Natural killer cell (primary cell): ENCODE measurements around the gene KLK11. TPM values are rescaled to one million over a fixed set of nuclear protein-coding genes. Genes with fewer than 3 reads are reported as not detected.

Experiments
- ATAC-seq, 3 donors: fragments of 150-1000 bp in 2 of 3; fragments of 200-7000 bp in 1 of 3; cut with Tn5 transposase; 1 replicate in 1 of 3; 2 replicates in 2 of 3; pipeline ENCODE4 v1.10.0; 2021; ENCODE audit warnings: mild to moderate bottlenecking in 2 of 3, moderate library complexity in 2 of 3
- DNase-seq, 2 donors: peaks; one replicate each; pipeline versions ENCODE4 v3.0.0 to v3.0.0-alpha.2; 2013 to 2021; ENCODE audit warnings: mixed read lengths in 1 of 2
- H3K27ac ChIP-seq: one replicate; pipeline ENCODE4 v1.5.1; 2013; ENCODE audit warnings: mild to moderate bottlenecking, low read length
- H3K27me3 ChIP-seq: one replicate; pipeline ENCODE4 v1.6.1; 2013; ENCODE audit warnings: low read length; ENCODE audit not compliant: control insufficient read depth, insufficient read depth
- H3K36me3 ChIP-seq: one replicate; pipeline ENCODE4 v1.6.1; 2013; ENCODE audit warnings: low read length; ENCODE audit not compliant: control insufficient read depth, insufficient read depth
- H3K4me1 ChIP-seq: one replicate; pipeline ENCODE4 v1.6.1; 2013; ENCODE audit warnings: low read length; ENCODE audit not compliant: control insufficient read depth, insufficient read depth
- H3K4me3 ChIP-seq: one replicate; pipeline ENCODE4 v1.5.1; 2013; ENCODE audit warnings: low read length
- H3K9me3 ChIP-seq: one replicate; pipeline ENCODE4 v1.6.1; 2013; ENCODE audit warnings: low read length; ENCODE audit not compliant: control insufficient read depth, insufficient read depth
- H3K27ac Mint-ChIP-seq, 2 donors: one replicate each; pipeline ENCODE4 v1.8.0; 2022; ENCODE audit warnings: mild to moderate bottlenecking in 2 of 2, mixed read lengths in 2 of 2, moderate library complexity in 1 of 2
- H3K27me3 Mint-ChIP-seq, 2 donors: one replicate each; pipeline ENCODE4 v1.8.0; 2022; ENCODE audit warnings: low read depth in 2 of 2, mixed read lengths in 2 of 2
- H3K36me3 Mint-ChIP-seq: one replicate; pipeline ENCODE4 v1.8.0; 2022; ENCODE audit warnings: mixed read lengths
- H3K4me1 Mint-ChIP-seq, 2 donors: one replicate each; pipeline ENCODE4 v1.8.0; 2022; ENCODE audit warnings: mixed read lengths in 2 of 2
- H3K4me3 Mint-ChIP-seq: one replicate; pipeline ENCODE4 v1.8.0; 2022; ENCODE audit warnings: mild to moderate bottlenecking, moderate library complexity, mixed read lengths
- H3K9me3 Mint-ChIP-seq, 2 donors: one replicate each; pipeline ENCODE4 v1.8.0; 2022; ENCODE audit warnings: mixed read lengths in 2 of 2
- CTCF ChIP-seq: fragments of 200-600 bp; IDR thresholded peaks from one replicate; pipeline ENCODE4 v1.8.0; 2022; ENCODE audit warnings: antibody characterized with exemption
- WGBS: methylation state at CpG from one replicate; pipeline ENCODE4 v1.1.7; 2013; ENCODE audit warnings: missing lambda C conversion rate; ENCODE audit not compliant: insufficient coverage; 5-methylcytosine and 5-hydroxymethylcytosine counted together
- intact Hi-C: fragments of 100-400 bp; cut with micrococcal nuclease; formaldehyde crosslinking; loops from one replicate; pipeline ENCODE4 v1.14.2; 2022
- total RNA-seq, 4 donors: library from RNA; stranded (reverse); fragments of 120-200 nt in 1 of 4; gene quantifications; one replicate each; pipeline versions ENCODE4 v1.2.3 to v1.2.4, GENCODE V29; 2013 to 2022

The KLK11 gene
- total RNA-seq, 3 donors from 2014 or later (not counting 1 experiment from before 2014, with no cell fraction given), result not detected

- H3K36me3 ChIP-seq, result no peaks in the 10 kb centered on the region
- peaks cover 44 to 49% of the 10 kb centered on the region in 2 donors for H3K27me3 Mint-ChIP-seq
Observed at GRCh38 chr19:51019544-51019925, 6.9 kb downstream of the KLK11 start, which contains the start of gene KLK10. Gene KLK10, minus strand, starts transcription at chr19:51019709. Its CDS starts 579 bp downstream, at chr19:51019130.

GRCh38 chr19:51018745-51019543 is 7.5 kb downstream of the KLK11 start:
- 3% methylated on average over 63 of the region's 68 CpGs for WGBS
- Histone ChIP-seq H3K27ac (no peak overlapping the region), H3K36me3 (no peaks in the 10 kb centered on the region), H3K4me1 (peaks cover 28% of the 10 kb centered on the region), H3K27me3 (peaks cover 25% of the 10 kb centered on the region), H3K4me3 (no peak overlapping the region), H3K9me3 (no peaks in the 10 kb centered on the region)
- H3K27me3 Mint-ChIP-seq, result peaks cover 50 to 54% of the 10 kb centered on the region in 2 donors
- no peaks in the 10 kb centered on the region for H3K36me3 Mint-ChIP-seq
- peaks cover 17 to 23% of the 10 kb centered on the region in 2 donors for H3K4me1 Mint-ChIP-seq
- ATAC-seq (peak in 2 of 3 donors; percentile 29 to 39), DNase-seq (no peak)
- no peak for TF ChIP-seq CTCF
- no peaks in the 10 kb centered on the region for H3K9me3 Mint-ChIP-seq
- intact Hi-C loops, result no loop called here
- H3K27ac Mint-ChIP-seq, result no peak overlapping the region
- H3K4me3 Mint-ChIP-seq, result peak overlapping the region; percentile 85

More at GRCh38 chr19:51019544-51019925, 6.9 kb downstream of the KLK11 start, which contains the start of gene KLK10:
- TF ChIP-seq CTCF, result no peak
- H3K27me3 ChIP-seq, result peaks cover 26% of the 10 kb centered on the region
- no peaks in the 10 kb centered on the region for H3K9me3 ChIP-seq
- Mint-ChIP-seq H3K4me1 (peaks cover 17 to 23% of the 10 kb centered on the region in 2 donors), H3K4me3 (peak within 1 kb of the TSS; percentile 85), H3K27ac (no peak within 1 kb of the TSS), H3K36me3 (no peaks in the 10 kb centered on the region), H3K9me3 (no peaks in the 10 kb centered on the region)
- H3K27ac ChIP-seq, result no peak within 1 kb of the TSS
- no peak within 1 kb of the TSS for H3K4me3 ChIP-seq
- peaks cover 28% of the 10 kb centered on the region for H3K4me1 ChIP-seq
- DNase-seq (no peak), ATAC-seq (no peak)
- intact Hi-C loops, result no loop called here
- 8% methylated on average over 12 of the region's 14 CpGs for WGBS

GRCh38 chr19:51016798-51017683 is 9.4 kb downstream of the KLK11 start:
- Mint-ChIP-seq H3K4me3 (peak overlapping the region; percentile 74), H3K27me3 (peaks cover 46 to 63% of the 10 kb centered on the region in 2 donors), H3K27ac (no peak overlapping the region), H3K4me1 (peaks cover 17 to 23% of the 10 kb centered on the region in 2 donors), H3K36me3 (no peaks in the 10 kb centered on the region), H3K9me3 (no peaks in the 10 kb centered on the region)
- 4% methylated on average over 68 of the region's 68 CpGs for WGBS
- no peaks in the 10 kb centered on the region for H3K9me3 ChIP-seq
- H3K27me3 ChIP-seq, result peaks cover 24% of the 10 kb centered on the region
- H3K27ac ChIP-seq, result no peak overlapping the region
- intact Hi-C loops, result no loop called here
- DNase-seq, result peak; percentile 39 to 64
- H3K4me1 ChIP-seq, result peaks cover 28% of the 10 kb centered on the region
- no peaks in the 10 kb centered on the region for H3K36me3 ChIP-seq
- H3K4me3 ChIP-seq, result no peak overlapping the region
- peak; percentile 74 for TF ChIP-seq CTCF
- peak in 2 of 3 donors; percentile 29 to 58 for ATAC-seq
